ENCODE data around the gene ASXL3. TPM values are rescaled to one million over a fixed set of nuclear protein-coding genes. Genes with fewer than 3 reads are reported as not detected.

ASXL3 gene
- total and polyA plus RNA-seq, 2 experiments from 2014 or later = 6.1 to 10.0 TPM

DNA sequence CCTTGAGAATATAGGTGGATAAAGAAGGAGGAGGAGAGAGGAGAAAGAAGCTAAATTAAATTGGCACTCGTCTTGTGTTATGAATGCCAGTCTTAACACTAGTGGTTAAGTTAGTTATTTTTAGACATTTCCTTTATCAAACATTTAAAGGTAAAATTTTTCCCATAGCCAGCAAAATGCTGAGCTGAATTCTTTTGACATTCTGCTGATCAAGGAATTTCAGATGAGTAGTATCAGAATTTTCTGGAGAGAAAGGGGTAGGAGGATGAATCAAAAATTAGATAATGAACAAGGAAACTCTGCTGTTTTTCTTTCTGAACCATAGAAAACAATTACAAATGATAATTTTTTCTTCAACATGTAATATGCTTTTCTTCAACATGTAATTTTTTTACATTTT lies 52.5 kb downstream of the ASXL3 start:
- Histone ChIP-seq H3K9me3 (ENCODE audit: low read depth) (no peaks in the 10 kb centered on the region), H3K4me3 (no peak overlapping the region), H3K4me1 (ENCODE audit: low read depth) (peaks cover 3% of the 10 kb centered on the region), H3K27me3 (no peaks in the 10 kb centered on the region), H3K36me3 (no peaks in the 10 kb centered on the region), H3K27ac (no peak overlapping the region)
- no peak for DNase-seq (ENCODE audit: low read depth in 1 of 2, low spot score in 1 of 2)
- no peak for TF ChIP-seq CTCF (IDR thresholded peaks at IDR 0.05; ENCODE audit: low read depth, low read length)

- DNase-seq (ENCODE audit: low read depth in 1 of 2, low spot score in 1 of 2) = no peak
- no peak for TF ChIP-seq CTCF (IDR thresholded peaks at IDR 0.05; ENCODE audit: low read depth, low read length)
These were observed 63.1 kb downstream of the ASXL3 start for GRCh38 chr18:33641141-33641540.

DNA sequence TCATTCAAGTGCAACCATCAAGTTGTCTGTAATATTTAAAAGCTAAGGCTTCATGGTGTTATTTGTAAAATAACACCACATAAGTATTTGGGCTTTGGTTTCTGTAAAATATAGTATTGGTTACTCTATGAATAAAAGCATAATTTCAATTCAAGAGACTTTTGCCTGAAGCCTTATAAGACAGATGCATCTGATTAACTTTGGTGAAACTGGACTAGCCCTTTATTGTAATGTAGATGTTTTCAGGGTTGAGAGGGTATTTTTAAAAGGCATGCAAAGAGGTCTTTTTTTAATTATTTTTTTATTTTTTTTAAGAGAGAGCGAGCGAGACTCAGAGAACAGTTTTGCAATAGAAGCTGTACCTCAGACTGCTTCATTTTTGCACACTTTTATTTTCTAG lies 66.5 kb downstream of the ASXL3 start:
- DNase-seq (ENCODE audit: low read depth in 1 of 2, low spot score in 1 of 2) = no peak
- Histone ChIP-seq H3K36me3 (no peaks in the 10 kb centered on the region), H3K4me3 (no peak overlapping the region), H3K27ac (no peak overlapping the region), H3K4me1 (ENCODE audit: low read depth) (no peaks in the 10 kb centered on the region), H3K27me3 (no peaks in the 10 kb centered on the region), H3K9me3 (ENCODE audit: low read depth) (no peaks in the 10 kb centered on the region)
- TF ChIP-seq CTCF (IDR thresholded peaks at IDR 0.05; ENCODE audit: low read depth, low read length) = no peak

More at GRCh38 chr18:33641141-33641540, 63.1 kb downstream of the ASXL3 start:
- Histone ChIP-seq H3K27ac (no peak overlapping the region), H3K36me3 (no peaks in the 10 kb centered on the region), H3K4me3 (no peak overlapping the region), H3K9me3 (ENCODE audit: low read depth) (no peaks in the 10 kb centered on the region), H3K4me1 (ENCODE audit: low read depth) (no peaks in the 10 kb centered on the region), H3K27me3 (no peaks in the 10 kb centered on the region)

DNA sequence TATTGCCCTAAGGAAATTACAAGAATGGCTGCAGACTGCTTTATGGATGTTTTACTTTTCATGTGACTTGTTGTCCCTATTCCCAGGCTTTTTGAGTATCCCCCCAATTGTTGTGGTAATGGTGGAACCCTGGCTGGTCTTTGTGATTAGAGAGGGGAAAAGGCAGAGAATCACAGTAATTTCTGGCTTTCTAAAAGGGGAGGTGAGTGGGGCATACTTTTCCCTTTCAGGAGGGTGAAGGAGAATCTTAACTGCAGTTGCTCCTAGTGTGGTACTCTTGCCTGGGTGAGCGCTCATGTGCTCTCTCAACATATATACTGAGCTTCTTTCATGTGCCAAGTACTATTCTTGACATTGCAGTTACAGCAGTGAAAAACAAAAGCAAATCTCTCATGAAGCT lies 69.3 kb downstream of the ASXL3 start:
- H3K4me3 ChIP-seq = no peak overlapping the region
- no peak for TF ChIP-seq CTCF (IDR thresholded peaks at IDR 0.05; ENCODE audit: low read depth, low read length)
- no peaks in the 10 kb centered on the region for H3K27me3 ChIP-seq
- no peaks in the 10 kb centered on the region for H3K36me3 ChIP-seq
- H3K27ac ChIP-seq = no peak overlapping the region
- H3K4me1 ChIP-seq (ENCODE audit: low read depth) = no peaks in the 10 kb centered on the region
- H3K9me3 ChIP-seq (ENCODE audit: low read depth) = no peaks in the 10 kb centered on the region
- DNase-seq (ENCODE audit: low read depth in 1 of 2, low spot score in 1 of 2) = no peak

GRCh38 chr18:33652635-33653034 lies 74.6 kb downstream of the ASXL3 start:
- peaks cover 4% of the 10 kb centered on the region for H3K36me3 ChIP-seq
- no peaks in the 10 kb centered on the region for H3K4me1 ChIP-seq (ENCODE audit: low read depth)
- H3K9me3 ChIP-seq (ENCODE audit: low read depth) = no peaks in the 10 kb centered on the region
- no peaks in the 10 kb centered on the region for H3K27me3 ChIP-seq
- H3K4me3 ChIP-seq = no peak overlapping the region
- no peak for TF ChIP-seq CTCF (IDR thresholded peaks at IDR 0.05; ENCODE audit: low read depth, low read length)
- DNase-seq (ENCODE audit: low read depth in 1 of 2, low spot score in 1 of 2) = no peak
- H3K27ac ChIP-seq = no peak overlapping the region

- DNase-seq (ENCODE audit: low read depth in 1 of 2, low spot score in 1 of 2) = no peak
- TF ChIP-seq CTCF (IDR thresholded peaks at IDR 0.05; ENCODE audit: low read depth, low read length) = no peak
- no peaks in the 10 kb centered on the region for H3K4me1 ChIP-seq (ENCODE audit: low read depth)
- no peak overlapping the region for H3K27ac ChIP-seq
- H3K36me3 ChIP-seq = peaks cover 4% of the 10 kb centered on the region
- no peaks in the 10 kb centered on the region for H3K9me3 ChIP-seq (ENCODE audit: low read depth)
- no peak overlapping the region for H3K4me3 ChIP-seq
- H3K27me3 ChIP-seq = no peaks in the 10 kb centered on the region
These were observed 75.2 kb downstream of the ASXL3 start for GRCh38 chr18:33653231-33653630.
